IPS-20b (cell line): ENCODE data around the gene CSNK2A1.
"Not testable (repeated sequence)": the region's sequence is repeated elsewhere in the genome, so short reads cannot be mapped to it uniquely, and the experiment has no call there.

Experiments
- H3K27ac ChIP-seq: one replicate; pipeline ENCODE4 v1.5.1; 2013; ENCODE audit warnings: low read length
- H3K27me3 ChIP-seq: 2 replicates; pipeline ENCODE4 v1.6.1; 2013; ENCODE audit warnings: mild to moderate bottlenecking, low read length, inconsistent platforms; ENCODE audit not compliant: insufficient read depth
- H3K36me3 ChIP-seq: 2 replicates; pipeline ENCODE4 v1.6.1; 2013; ENCODE audit warnings: low read depth, mild to moderate bottlenecking, inconsistent platforms, low read length, moderate library complexity; ENCODE audit not compliant: insufficient read depth
- H3K4me1 ChIP-seq: 2 replicates; pipeline ENCODE4 v1.6.1; 2013; ENCODE audit warnings: mild to moderate bottlenecking, control low read depth, inconsistent platforms, low read length, moderate library complexity; ENCODE audit not compliant: insufficient read depth
- H3K4me3 ChIP-seq: 2 replicates; pipeline ENCODE4 v1.5.1; 2013; ENCODE audit warnings: mild to moderate bottlenecking, low read length, inconsistent platforms
- H3K9ac ChIP-seq: 2 replicates; pipeline ENCODE4 v1.6.1; 2013; ENCODE audit warnings: low read depth, mild to moderate bottlenecking, inconsistent platforms, low read length, moderate library complexity
- H3K9me3 ChIP-seq: 2 replicates; pipeline ENCODE4 v1.6.1; 2013; ENCODE audit warnings: mild to moderate bottlenecking, low read depth, low read length, inconsistent platforms; ENCODE audit not compliant: insufficient read depth

Gene CSNK2A1

GRCh38 chr20:478949-479429, 64.6 kb downstream of the CSNK2A1 start:
- Histone ChIP-seq H3K36me3 (peaks cover 75% of the 10 kb centered on the region), H3K27ac (no peak overlapping the region)

GRCh38 chr20:478010-478948, 65.3 kb downstream of the CSNK2A1 start:
- no peak overlapping the region for H3K9ac ChIP-seq
- H3K4me1 ChIP-seq: no peaks in the 10 kb centered on the region
- H3K27ac ChIP-seq: no peak overlapping the region
- peaks cover 74% of the 10 kb centered on the region for H3K36me3 ChIP-seq
- no peaks in the 10 kb centered on the region for H3K27me3 ChIP-seq
- H3K4me3 ChIP-seq: no peak overlapping the region
- H3K9me3 ChIP-seq: 0 out of 2 replicates have a peak, but pooled peaks cover 1% of the 10 kb centered on the region

More at GRCh38 chr20:478949-479429, 64.6 kb downstream of the CSNK2A1 start:
- no peak overlapping the region for H3K9ac ChIP-seq
- no peaks in the 10 kb centered on the region for H3K9me3 ChIP-seq
- H3K27me3 ChIP-seq: no peaks in the 10 kb centered on the region
- H3K4me1 ChIP-seq: no peaks in the 10 kb centered on the region
- H3K4me3 ChIP-seq: no peak overlapping the region

DNA sequence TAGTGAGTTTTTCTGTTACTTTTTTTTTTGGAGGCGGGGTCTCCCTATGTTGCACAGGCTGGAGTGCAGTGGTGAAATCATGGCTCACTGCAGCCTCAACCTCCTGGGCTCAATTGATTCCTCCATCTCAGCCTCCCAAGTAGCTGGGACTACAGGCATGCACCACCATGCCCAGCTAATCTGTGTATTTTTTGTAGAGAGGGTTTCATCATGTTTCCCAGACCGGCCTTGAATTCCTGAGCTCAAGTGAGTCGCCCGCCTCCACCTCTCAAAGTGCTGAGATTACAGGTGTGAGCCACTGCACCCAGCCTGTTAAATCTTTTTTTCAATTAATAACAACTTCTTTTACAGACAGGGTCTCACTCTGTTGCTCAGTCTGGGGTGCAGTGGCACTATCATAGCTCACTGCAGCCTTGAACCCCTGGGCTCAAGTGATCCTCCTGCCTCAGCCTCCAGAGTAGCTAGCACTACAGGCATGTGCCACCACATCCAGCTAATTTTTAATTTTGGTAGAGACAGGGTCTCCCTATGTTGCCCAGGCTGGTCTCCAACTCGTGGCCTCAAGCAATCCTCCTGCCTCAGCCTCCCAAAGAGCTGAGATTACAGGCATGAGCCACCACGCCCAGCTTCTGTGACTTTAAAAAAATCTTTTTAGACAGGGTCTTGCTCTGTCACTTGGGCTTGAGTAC, 66.9 kb downstream of the CSNK2A1 start:
- H3K4me3 ChIP-seq, H3K27ac ChIP-seq, H3K9ac ChIP-seq, H3K4me1 ChIP-seq, H3K27me3 ChIP-seq: not testable (repeated sequence)
- peaks cover 60% of the 10 kb centered on the region for H3K36me3 ChIP-seq
- peaks cover 15% of the 10 kb centered on the region; the same call in 1 of the 2 replicates for H3K9me3 ChIP-seq

DNA sequence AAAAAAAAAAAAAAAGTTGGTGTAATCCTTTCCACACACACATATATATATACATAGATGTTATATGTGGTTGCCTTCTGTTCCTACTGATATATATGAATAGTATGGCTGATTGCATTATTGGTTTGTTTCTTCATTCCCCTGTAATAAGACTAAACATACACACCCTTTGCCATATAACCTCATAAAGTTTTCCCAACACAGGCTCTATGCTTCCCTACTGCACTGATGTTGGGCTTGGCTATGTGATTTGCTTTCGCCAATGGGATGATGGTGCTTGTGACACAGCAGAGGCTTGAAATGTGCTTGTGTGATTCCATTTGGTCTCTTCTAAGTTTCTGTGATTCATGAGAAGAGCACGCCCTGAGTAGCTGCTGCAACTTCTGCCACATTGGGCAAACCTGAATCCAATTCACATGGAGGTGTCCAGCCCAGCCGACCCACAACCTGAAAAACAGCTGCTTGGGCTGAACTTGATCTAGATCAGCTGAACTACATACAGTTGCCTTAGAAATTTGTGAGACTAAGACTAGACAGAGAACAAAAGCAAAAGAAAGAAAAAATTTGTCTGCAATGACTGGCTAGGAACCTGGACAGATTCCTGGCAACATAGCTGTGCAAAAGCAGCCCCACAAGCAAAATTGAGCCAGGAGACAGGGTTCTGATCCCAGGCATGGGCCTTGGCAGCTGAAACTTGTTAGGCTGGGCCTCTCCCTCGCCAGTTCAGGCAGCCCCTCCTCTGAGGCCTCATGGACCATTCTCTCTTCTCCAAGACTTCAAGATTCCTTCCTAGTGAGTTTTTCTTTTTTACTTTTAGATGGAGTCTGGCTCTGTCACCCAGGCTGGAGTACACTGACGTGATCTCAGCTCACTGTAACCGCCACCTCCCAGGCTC, 67.9 kb downstream of the CSNK2A1 start:
- H3K9ac ChIP-seq: no peak overlapping the region
- H3K9me3 ChIP-seq: peaks cover 15% of the 10 kb centered on the region; the same call in 1 of the 2 replicates
- H3K36me3 ChIP-seq: peaks cover 50% of the 10 kb centered on the region
- no peak overlapping the region for H3K27ac ChIP-seq
- no peaks in the 10 kb centered on the region for H3K4me1 ChIP-seq
- H3K27me3 ChIP-seq: no peaks in the 10 kb centered on the region
- no peak overlapping the region for H3K4me3 ChIP-seq

DNA sequence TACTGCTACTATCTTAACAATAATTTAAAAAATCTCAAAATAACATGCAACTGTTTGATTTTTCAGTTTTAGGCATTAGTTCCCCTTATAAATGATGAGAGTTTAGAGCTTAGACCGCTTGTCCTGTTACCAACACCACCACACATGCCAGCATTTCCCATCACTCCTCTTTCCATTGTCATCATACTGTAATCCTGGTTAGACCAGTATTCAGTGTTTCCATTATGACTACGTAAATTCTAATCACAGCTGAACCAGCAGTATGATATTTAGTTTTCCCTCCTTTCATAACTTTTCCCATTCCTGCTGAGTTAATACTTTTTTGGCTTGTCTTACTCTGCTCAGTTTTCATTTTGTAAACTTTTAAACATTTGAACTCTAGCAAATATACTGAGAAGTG, 69.0 kb downstream of the CSNK2A1 start:
- Histone ChIP-seq H3K36me3 (peaks cover 39% of the 10 kb centered on the region), H3K9me3 (peaks cover 24% of the 10 kb centered on the region)

GRCh38 chr20:472889-473292, 70.7 kb downstream of the CSNK2A1 start:
- Histone ChIP-seq H3K9ac (no peak overlapping the region), H3K4me3 (no peak overlapping the region), H3K36me3 (peaks cover 22% of the 10 kb centered on the region), H3K9me3 (peaks cover 38% of the 10 kb centered on the region), H3K27me3 (no peaks in the 10 kb centered on the region), H3K27ac (no peak overlapping the region), H3K4me1 (no peaks in the 10 kb centered on the region)

More for the DNA sequence above, 69.0 kb downstream of the CSNK2A1 start:
- Histone ChIP-seq H3K27me3 (no peaks in the 10 kb centered on the region), H3K27ac (no peak overlapping the region), H3K4me1 (no peaks in the 10 kb centered on the region), H3K9ac (no peak overlapping the region), H3K4me3 (no peak overlapping the region)

DNA sequence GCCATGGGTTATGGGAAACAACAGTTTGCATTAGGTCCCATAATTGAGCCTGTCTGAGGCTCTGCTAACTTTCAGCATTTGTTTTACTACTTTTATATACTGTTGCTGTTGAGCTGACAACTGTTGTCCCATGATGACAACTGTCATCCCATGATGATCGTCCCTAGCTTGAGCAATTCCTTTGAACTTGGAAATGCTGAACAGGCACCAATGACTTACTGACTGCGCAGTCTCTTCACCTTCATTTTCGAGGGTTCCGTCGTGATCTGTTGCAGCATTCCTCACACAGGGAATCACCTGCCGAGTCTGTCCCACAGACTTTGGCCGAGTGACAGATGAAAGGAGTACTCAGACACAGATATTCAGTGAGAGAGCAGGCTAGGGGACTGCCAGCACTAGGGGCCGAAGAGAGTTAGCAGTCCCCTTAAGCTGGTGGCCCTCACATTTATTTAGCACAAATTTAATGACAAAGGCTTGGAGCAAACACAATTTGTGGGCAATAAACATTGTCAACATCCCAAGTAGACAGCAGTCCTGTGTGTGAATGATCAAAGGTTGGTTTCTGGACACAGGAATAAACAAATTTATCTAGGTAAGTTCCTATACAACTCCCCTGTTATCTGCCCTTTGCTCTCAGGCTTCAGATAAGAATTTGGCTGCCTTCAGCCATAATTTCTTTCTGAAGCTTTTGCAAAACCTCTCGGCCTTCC, 71.3 kb downstream of the CSNK2A1 start:
- Histone ChIP-seq H3K9me3 (peaks cover 44% of the 10 kb centered on the region), H3K4me1 (no peaks in the 10 kb centered on the region), H3K27me3 (no peaks in the 10 kb centered on the region), H3K9ac (no peak overlapping the region), H3K36me3 (peaks cover 16% of the 10 kb centered on the region), H3K27ac (no peak overlapping the region), H3K4me3 (no peak overlapping the region)

DNA sequence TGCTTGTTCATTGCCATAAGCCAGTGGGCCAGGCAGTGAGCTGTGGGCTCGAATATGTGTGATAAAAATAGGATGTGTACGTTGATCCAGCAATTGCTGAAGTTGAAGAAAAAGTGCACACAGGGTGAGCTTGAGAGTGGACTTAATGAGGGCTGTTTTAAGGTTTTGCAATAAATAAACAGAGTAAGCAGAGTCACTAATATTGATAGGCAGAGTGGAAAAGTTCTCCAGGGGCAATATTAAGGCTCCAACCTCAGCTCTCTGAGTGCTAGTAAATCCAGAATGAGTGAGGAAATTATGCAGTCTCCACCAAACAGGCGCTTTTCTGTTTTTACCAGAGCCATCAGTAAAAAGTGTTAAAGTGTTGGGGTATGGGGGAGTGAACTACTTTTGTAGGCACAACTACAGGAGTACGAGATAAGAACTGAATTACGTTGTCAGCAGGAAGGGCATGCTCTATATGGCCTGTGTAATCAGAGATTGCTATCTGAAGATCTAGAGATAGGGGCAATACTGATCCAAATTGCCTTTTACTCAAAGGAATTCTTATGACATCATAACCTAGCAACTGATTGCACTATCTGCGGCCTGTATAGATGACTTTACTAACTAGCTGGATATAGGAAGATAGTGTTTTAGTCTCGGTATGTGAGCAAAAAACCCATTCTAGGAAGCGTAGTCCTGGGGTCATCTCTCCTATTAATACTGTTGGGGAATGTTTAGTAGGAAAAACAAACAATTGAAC, 73.7 kb downstream of the CSNK2A1 start:
- H3K4me3 ChIP-seq: no peak overlapping the region
- H3K27me3 ChIP-seq: peaks cover 3% of the 10 kb centered on the region; the same call in 1 of the 2 replicates
- H3K27ac ChIP-seq: no peak overlapping the region
- peaks cover 8% of the 10 kb centered on the region; the same call in 1 of the 2 replicates for H3K36me3 ChIP-seq
- H3K9me3 ChIP-seq: peaks cover 46% of the 10 kb centered on the region
- H3K4me1 ChIP-seq: no peaks in the 10 kb centered on the region
- H3K9ac ChIP-seq: no peak overlapping the region

GRCh38 chr20:467755-468154, 75.8 kb downstream of the CSNK2A1 start:
- Histone ChIP-seq H3K36me3 (no peaks in the 10 kb centered on the region), H3K27me3 (peaks cover 25% of the 10 kb centered on the region), H3K9ac (no peak overlapping the region), H3K9me3 (peaks cover 39% of the 10 kb centered on the region), H3K27ac (no peak overlapping the region), H3K4me1 (peaks cover 3% of the 10 kb centered on the region; the same call in 1 of the 2 replicates), H3K4me3 (no peak overlapping the region)
